ENCODE measurements around the gene LAX1.

- TF ChIP-seq, protein P1, sequence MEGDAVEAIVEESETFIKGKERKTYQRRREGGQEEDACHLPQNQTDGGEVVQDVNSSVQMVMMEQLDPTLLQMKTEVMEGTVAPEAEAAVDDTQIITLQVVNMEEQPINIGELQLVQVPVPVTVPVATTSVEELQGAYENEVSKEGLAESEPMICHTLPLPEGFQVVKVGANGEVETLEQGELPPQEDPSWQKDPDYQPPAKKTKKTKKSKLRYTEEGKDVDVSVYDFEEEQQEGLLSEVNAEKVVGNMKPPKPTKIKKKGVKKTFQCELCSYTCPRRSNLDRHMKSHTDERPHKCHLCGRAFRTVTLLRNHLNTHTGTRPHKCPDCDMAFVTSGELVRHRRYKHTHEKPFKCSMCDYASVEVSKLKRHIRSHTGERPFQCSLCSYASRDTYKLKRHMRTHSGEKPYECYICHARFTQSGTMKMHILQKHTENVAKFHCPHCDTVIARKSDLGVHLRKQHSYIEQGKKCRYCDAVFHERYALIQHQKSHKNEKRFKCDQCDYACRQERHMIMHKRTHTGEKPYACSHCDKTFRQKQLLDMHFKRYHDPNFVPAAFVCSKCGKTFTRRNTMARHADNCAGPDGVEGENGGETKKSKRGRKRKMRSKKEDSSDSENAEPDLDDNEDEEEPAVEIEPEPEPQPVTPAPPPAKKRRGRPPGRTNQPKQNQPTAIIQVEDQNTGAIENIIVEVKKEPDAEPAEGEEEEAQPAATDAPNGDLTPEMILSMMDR (IDR thresholded peaks at IDR 0.05) = no peak
- no peak for TF ChIP-seq POLR2A (IDR thresholded peaks at IDR 0.05)
These were observed 58.3 kb downstream of the LAX1 start for GRCh38 chr1:203823306-203823705.

Measured in adrenal gland (tissue), 5 donors.